ENCODE measurements around the gene C14orf132. TPM values are rescaled to one million over a fixed set of nuclear protein-coding genes. Genes with fewer than 3 reads are reported as not detected.

Gene C14orf132
- total RNA-seq, 1 donor from 2014 or later: 44.8 TPM

DNA sequence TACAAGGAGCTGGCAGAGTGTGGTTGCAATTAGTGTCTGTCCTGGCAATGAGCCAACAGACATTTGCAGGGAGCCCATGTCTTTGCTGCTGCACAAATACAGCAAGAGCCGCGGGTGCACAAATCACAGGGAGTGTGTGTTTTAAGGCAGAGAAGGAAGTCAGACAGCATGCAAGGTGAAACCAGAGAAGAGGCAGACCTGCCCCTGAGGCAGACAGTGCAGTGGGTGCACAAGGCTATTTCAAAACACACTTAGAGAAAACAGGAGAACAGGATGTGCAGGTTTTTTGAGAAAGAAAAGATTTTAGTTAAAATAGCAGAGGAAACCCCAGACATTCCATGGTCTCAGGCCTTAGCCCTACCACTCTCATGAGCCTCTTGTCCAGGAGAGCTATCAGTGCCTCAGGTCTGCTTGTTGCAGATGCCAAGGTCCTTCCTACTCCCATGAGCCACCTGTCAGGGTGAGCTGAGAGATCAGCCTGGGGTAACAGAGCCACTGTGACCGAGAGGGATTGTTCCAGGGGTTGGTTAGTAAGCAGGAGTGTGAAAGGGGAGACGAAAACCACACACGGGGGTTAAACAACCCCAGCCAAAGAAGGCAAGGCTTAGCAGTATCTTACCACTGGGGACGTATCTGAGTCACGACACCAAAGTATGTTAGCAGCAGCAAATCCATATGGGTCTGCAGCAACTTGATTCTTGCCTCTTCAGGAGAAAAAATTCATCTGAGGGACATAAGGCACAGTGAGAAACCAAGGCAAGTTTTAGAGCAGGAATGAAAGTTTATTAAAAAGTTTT lies 78.1 kb downstream of the C14orf132 start:
- intact Hi-C loops (cut with DNase I): no loop called here
- Histone ChIP-seq H3K27ac (no peak overlapping the region), H3K27me3 (ENCODE audit: low read depth) (no peaks in the 10 kb centered on the region), H3K4me1 (peaks cover 8% of the 10 kb centered on the region), H3K9me3 (no peaks in the 10 kb centered on the region), H3K36me3 (no peaks in the 10 kb centered on the region), H3K4me3 (no peak overlapping the region)
- TF ChIP-seq, protein P1, sequence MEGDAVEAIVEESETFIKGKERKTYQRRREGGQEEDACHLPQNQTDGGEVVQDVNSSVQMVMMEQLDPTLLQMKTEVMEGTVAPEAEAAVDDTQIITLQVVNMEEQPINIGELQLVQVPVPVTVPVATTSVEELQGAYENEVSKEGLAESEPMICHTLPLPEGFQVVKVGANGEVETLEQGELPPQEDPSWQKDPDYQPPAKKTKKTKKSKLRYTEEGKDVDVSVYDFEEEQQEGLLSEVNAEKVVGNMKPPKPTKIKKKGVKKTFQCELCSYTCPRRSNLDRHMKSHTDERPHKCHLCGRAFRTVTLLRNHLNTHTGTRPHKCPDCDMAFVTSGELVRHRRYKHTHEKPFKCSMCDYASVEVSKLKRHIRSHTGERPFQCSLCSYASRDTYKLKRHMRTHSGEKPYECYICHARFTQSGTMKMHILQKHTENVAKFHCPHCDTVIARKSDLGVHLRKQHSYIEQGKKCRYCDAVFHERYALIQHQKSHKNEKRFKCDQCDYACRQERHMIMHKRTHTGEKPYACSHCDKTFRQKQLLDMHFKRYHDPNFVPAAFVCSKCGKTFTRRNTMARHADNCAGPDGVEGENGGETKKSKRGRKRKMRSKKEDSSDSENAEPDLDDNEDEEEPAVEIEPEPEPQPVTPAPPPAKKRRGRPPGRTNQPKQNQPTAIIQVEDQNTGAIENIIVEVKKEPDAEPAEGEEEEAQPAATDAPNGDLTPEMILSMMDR (IDR thresholded peaks at IDR 0.05): no peak
- ATAC-seq: peak; percentile 11 to 53
- no peak for DNase-seq

DNA sequence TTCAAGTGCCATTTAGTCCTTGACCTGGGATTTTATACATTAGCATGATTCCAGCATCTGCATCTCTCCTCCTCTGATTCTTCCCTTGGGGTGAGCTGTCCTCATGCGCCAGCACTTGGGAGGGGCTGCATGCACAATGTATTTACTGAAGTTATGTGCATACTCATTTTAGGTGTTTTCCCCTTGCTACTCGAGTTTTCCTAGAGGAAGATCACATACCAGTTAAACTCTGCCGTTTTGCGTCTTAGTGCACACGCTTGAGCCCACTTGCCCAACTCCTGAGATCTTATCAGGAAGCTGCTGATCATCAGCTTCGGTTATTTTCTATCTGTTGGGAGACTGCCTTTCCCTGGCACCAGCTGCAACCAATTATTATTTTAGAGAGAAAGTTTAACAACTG lies 78.8 kb downstream of the C14orf132 start:
- no peaks in the 10 kb centered on the region for H3K27me3 ChIP-seq (ENCODE audit: low read depth)
- no peak overlapping the region for H3K4me3 ChIP-seq
- TF ChIP-seq, protein P1 (IDR thresholded peaks at IDR 0.05): no peak
- H3K27ac ChIP-seq: no peak overlapping the region
- DNase-seq: no peak
- H3K36me3 ChIP-seq: no peaks in the 10 kb centered on the region
- peaks cover 8% of the 10 kb centered on the region for H3K4me1 ChIP-seq
- no peaks in the 10 kb centered on the region for H3K9me3 ChIP-seq
- intact Hi-C loops (cut with DNase I): no loop called here
- no peak for ATAC-seq

DNA sequence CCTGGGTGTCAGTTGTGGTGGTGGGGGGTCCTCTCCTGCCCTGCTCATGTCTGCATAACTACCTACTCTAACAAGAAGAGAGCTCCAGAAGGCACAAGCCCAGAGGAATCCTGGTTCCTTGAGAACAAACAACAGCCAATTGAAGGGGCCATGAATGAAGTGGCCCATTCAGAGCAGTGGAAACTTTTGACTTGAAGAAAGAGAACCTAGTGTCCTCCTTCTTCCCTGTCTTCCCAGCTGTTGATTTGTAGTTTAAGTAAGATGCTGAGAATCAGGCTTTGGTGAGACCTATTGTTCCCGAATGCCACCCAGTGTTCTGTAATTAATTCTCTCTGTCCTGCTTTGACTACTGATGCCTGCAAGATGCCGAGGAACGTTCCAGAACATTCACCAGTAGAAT lies 79.2 kb downstream of the C14orf132 start:
- DNase-seq (no peak), ATAC-seq (no peak)
- H3K36me3 ChIP-seq: no peaks in the 10 kb centered on the region
- intact Hi-C loops (cut with DNase I): no loop called here
- no peaks in the 10 kb centered on the region for H3K27me3 ChIP-seq (ENCODE audit: low read depth)
- no peak overlapping the region for H3K4me3 ChIP-seq
- H3K4me1 ChIP-seq: peaks cover 8% of the 10 kb centered on the region
- no peaks in the 10 kb centered on the region for H3K9me3 ChIP-seq
- TF ChIP-seq, protein P1 (IDR thresholded peaks at IDR 0.05): no peak
- H3K27ac ChIP-seq: no peak overlapping the region

DNA sequence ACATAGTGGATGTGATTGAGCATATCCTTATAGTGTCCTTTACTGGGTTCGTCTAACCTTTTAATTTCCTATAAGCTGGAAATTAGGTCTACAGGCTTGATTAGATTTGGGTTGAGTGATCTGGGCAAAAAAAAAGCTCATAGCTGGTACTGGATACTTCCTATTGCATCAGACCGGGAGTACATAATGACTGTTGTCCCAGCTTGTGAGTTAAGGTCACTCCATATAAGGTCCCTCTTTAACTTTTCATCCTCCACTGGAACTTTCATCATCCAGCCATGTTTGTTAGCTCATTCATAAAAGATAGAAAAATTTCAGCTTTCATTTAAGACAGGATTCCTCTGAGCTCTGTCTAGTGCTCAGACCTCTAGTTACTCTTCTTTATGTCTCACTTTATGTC lies 80.8 kb downstream of the C14orf132 start:
- Histone ChIP-seq H3K36me3 (no peaks in the 10 kb centered on the region), H3K27me3 (ENCODE audit: low read depth) (no peaks in the 10 kb centered on the region), H3K4me3 (no peak overlapping the region), H3K4me1 (peaks cover 8% of the 10 kb centered on the region), H3K9me3 (no peaks in the 10 kb centered on the region), H3K27ac (no peak overlapping the region)
- intact Hi-C loops (cut with DNase I): no loop called here
- ATAC-seq: no peak
- TF ChIP-seq, protein P1 (IDR thresholded peaks at IDR 0.05): no peak
- DNase-seq: no peak

DNA sequence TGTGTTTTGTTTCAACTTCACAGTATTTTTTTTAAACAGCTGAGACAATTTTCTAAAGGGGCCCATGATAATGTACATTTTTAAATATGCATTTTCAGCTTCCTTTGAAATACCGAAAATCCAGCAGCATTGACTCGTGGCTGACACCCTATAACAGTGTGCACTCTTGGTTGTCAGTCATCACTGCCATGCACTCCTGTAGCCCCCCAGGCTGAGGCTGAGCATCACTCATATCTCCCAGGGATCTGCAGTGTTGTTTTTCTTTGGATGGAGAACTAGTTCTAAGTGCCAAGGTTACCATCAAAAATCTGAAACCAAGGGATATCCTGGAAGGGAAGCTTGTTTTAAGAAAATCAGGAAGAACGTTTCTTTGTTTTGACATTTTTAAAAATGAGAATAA lies 81.2 kb downstream of the C14orf132 start:
- peaks cover 10% of the 10 kb centered on the region for H3K4me1 ChIP-seq
- intact Hi-C loops (cut with DNase I): no loop called here

More for the DNA sequence above, 81.2 kb downstream of the C14orf132 start:
- Histone ChIP-seq H3K4me3 (no peak overlapping the region), H3K9me3 (no peaks in the 10 kb centered on the region), H3K36me3 (no peaks in the 10 kb centered on the region), H3K27ac (no peak overlapping the region), H3K27me3 (ENCODE audit: low read depth) (no peaks in the 10 kb centered on the region)
- no peak for ATAC-seq
- TF ChIP-seq, protein P1 (IDR thresholded peaks at IDR 0.05): no peak
- no peak for DNase-seq

Measured in lower lobe of right lung (tissue), 2 donors.